GM18951 (cell line): ENCODE data around the gene IMP4.

ENCODE experiments used
- POLR2A ChIP-seq: IDR thresholded peaks from 4 replicates; pipeline ENCODE4 v1.6.1; 2011; ENCODE audit warnings: mild to moderate bottlenecking; ENCODE audit not compliant: insufficient read length, insufficient read depth; ENCODE audit errors: extremely low read depth
- in situ Hi-C: fragments of 300-500 bp; cut with MboI; formaldehyde crosslinking; loops from one replicate; pipeline ENCODE4 v1.12.0; 2022; ENCODE audit warnings: low sequenced_read_pairs, mixed read lengths, inconsistent platforms; ENCODE audit not compliant: unreplicated experiment

Gene IMP4

DNA sequence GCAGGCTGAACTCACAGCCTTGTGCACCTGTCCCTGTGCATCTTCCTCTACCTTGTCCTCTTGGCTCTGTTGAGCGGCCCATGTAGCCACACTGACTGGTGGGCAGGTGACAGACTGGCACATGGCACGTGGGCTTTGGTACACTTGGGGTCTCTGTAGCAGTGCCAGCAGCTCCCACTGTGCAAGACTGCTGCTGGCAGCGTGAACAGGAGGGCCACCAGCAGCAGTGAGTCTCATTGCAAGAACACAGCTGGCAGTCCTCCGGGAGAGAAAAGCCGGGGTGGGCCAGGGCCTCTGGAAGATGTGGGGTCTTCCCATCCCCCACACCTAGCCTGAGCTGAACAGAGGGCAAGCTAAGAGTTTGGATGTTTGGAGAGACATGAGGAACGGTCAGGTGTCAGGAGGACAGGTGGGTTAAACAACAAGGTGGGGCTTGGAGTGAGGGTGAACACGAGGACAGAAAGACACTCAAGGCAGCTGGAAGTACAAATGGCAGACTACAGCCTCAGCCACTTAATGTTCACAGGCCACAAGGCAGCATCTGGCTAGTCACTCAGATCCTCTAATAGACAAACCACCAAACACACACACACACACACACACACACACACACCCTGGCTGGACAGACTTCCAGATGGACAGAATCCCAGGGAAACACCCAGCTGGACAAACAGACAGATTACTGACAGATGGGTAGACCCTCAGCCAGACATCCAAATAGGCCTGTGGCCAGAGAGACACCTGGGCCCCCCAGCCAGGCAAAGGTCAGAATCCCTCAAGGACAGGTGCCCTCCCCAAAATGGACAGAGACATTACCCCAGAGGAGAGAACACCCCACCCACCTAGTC lies 10.8 kb downstream of the IMP4 start:
- in situ Hi-C loops, result no loop called here
- TF ChIP-seq POLR2A, result no peak

DNA sequence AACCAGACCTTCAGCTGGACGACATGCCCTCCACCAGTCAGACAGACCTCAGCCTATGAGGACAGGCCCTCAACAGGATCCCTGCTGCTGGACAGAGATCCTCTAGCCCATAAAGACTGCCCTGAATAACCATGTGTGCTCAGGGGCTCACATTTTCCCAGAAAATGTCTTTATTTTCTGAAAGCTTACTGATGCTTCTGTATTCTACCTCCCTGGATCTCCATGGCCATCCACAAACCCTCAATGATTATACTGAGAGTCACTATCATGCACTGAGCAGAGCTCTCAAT lies 11.4 kb downstream of the IMP4 start:
- in situ Hi-C loops, result no loop called here
- TF ChIP-seq POLR2A, result no peak

DNA sequence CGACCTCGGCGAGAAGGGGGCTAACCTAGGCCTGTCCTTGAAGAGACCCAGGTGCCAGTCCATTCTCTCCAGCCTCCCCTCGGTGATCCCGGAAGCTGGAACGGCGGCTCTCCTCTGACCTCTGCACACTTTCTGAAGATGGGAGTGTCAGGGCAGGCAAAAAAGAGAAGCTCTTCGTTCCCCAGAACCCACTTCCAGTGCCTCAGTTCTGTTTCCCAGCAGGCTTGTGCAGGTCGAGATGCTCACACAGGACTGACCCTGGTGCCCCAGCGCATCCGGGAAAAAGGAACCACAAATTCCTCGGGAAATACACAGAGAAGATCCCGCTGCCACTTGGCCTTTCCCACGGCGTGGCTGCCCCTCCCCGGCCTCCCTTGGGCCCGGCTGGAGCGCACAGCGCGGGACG lies 12.5 kb downstream of the IMP4 start:
- no peak for TF ChIP-seq POLR2A
- in situ Hi-C loops, result no loop called here

DNA sequence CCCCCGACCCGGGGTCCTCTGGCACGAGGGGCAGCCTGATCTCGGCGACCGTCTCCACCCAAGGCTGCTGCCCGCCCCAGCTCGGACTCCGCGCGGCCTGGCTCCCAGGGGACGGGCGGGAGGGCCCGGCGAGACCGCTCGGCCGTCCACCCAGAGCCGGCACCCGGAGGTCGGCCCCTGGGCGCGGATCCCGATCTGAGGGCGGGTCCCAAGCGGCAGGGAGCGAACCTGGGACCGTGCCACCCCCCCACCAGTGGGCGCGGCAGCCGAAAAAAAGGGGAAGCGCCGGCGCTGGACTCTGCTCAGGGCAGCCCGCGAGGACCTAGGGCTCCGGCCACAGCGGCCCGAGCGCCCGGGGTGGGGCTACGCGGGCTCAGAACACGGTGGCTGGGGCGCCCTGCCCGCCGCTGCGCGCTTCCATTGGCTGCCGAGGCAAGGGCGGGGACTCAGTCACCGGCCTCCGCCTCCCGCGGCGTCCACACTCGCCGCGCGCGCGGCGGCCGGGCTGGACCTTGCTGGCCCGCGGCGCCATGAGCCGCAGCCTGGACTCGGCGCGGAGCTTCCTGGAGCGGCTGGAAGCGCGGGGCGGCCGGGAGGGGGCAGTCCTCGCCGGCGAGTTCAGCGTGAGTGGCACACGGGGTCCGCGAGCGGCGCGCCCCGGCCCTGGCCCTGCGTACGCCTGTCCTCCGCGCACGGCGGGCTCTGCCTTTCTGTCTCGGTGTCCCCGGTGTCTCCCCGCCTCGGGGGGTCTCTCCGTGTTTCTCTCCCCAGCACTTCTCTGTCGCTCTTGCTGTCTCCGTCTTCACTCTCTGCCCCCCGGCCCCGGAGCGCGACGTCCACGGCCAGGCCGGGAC lies 13.1 kb downstream of the IMP4 start, which contains the start of gene PTPN18:
Gene PTPN18 (plus strand): TSS at position 479 of the 854 bp plus-strand sequence. CDS start 52 bp downstream, at position 531.
- peak; percentile 65 for TF ChIP-seq POLR2A
- in situ Hi-C loops, result no loop called here

DNA sequence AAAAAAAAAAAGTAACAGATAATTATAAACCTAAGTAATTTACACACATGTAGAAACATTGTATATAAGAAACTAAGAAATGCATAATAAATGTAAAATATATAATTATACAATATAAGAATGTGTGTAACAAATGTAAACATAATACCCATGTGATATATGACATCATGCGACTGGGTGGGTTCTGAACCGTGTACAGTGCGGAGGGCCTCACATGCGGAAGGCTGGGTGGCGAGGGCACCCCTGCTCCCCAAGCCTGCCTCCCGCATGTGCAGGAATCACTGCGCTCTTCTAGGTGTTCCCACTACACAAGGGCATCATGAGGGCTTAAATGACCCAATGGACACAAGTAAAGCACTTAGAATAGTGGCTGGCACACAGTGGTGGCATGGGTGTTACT lies 15.2 kb downstream of the IMP4 start:
- TF ChIP-seq POLR2A, result no peak
- in situ Hi-C loops, result no loop called here

DNA sequence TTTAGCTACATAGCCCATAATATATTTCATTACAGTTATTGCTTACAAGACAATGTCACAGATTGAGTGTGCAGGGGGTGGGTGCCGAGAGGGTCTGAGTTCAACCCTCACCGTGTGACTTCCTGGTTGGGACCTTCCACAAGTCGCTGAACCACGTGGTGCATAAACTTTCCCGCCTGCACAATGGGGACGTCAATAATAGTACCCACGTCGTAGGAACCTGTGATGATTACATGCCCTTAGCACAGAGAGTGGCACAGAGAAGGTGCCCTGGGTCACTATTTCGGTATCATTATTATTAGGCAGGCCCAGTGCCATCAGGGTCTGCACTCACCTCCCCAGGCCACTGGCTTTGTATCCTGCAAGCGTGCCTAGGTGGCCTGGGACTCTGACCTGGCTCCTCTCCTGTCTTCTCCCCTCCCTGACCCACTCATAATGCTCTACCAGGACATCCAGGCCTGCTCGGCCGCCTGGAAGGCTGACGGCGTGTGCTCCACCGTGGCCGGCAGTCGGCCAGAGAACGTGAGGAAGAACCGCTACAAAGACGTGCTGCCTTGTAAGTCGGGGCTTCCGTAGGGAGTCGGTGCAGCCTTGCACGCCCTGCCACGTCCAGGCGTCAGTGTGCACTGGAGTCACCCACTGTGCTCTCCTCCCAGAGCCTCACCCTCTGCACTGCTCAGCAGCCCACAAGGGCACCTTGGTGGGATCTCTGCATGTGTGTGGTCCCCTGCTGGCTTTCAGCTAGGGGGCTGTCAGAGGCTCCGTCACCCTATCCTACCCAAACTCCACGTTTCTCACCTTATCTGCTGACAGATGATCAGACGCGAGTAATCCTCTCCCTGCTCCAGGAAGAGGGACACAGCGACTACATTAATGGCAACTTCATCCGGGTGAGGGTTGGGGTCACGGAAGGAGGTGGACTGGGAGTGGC lies 16.0 kb downstream of the IMP4 start:
- in situ Hi-C loops, result no loop called here
- TF ChIP-seq POLR2A, result no peak

DNA sequence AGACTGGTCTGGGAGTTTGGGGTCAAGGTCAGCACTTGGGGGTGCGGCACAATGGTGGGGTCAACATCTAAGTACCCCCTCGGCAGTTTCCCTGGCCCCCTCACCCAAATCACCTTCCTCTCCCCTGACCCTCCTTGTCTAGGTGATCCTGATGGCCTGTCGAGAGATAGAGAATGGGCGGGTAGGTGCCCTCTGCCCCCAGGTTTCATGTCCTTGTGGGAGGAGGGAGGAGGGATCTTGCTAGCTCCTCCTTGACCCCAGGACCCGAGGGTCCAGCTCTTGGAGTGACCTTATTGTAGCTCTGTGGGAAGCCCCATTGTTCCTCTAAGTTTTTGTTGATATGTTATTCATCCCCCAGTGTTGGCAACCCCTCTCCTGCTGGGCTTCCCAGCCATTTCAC lies 16.8 kb downstream of the IMP4 start:
- in situ Hi-C loops, result no loop called here
- TF ChIP-seq POLR2A, result no peak

DNA sequence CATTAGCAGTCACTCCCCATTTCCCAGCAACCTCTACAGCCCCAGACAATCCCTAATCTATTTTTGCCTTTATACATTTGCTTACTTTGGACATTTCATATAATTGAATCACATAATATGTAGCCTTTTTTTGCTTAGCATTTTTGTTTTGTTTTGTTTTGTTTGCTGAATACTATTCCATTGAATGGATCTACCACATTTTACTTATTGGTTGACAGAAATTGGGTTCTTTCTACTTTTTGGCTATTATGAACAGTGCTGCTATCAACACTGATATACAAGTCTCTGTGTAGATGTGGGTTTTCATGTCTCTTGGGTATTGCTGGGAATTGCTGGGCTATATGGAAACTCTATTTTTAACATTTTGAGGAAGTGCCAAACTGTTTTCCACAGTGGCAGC lies 20.8 kb downstream of the IMP4 start:
- TF ChIP-seq POLR2A, result no peak
- in situ Hi-C loops, result no loop called here

DNA sequence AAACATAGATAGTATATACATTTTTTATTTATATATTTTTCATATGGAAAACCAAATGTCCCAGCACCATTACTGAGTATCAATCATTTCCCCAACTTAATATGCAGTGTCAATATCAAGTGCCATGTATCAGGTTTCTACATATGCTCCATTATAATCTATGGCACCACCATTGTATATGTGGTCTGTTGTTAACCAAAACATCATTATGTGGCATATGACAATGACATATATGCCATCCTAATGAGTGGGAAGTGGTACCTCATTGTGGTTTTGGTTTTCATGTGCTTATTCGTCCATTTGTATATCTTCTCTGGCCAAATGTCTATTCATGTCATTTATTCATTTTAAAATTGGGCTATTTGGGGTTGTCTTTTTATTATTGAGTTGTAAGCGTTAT lies 22.4 kb downstream of the IMP4 start:
- TF ChIP-seq POLR2A, result no peak
- in situ Hi-C loops, result no loop called here

DNA sequence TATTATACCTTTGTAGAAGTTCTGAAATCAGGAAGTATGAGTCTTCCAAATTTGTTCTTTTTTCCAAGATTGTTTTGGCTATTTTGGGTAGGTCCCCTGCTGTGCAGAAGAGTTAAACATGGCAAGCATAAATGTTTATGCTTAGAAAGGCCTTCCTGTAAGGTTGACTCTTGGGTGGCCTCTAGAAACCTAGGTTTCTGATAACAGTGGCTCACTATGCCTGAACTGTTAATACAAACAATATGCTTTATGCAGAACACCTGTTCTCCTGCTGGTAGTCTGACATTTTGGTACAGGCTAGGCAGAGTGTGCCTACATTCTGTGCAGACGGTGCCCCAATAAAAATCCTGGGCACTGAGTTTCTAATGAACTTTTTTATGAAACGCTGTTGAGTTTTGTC lies 23.3 kb downstream of the IMP4 start:
- in situ Hi-C loops, result no loop called here
- TF ChIP-seq POLR2A, result no peak

DNA sequence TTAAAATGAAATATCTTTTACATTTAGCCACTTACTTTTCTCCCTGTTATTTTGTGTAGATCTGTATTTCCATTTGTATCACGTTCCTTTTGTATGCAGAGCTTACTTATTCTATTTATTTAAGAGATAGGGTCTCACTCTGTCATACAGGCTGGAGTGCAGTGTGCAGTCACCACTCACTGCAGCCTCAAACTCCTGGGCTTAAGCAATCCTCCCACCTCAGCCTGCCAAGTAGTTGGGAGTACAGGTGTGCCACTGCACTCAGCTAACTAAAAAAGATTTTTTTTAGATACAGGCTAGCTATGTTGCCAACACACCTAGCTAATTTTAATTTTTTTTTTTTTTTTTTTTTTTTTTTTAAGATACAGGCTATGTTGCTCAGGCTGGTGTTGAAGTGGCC lies 24.0 kb downstream of the IMP4 start:
- in situ Hi-C loops, result no loop called here
- TF ChIP-seq POLR2A, result no peak

DNA sequence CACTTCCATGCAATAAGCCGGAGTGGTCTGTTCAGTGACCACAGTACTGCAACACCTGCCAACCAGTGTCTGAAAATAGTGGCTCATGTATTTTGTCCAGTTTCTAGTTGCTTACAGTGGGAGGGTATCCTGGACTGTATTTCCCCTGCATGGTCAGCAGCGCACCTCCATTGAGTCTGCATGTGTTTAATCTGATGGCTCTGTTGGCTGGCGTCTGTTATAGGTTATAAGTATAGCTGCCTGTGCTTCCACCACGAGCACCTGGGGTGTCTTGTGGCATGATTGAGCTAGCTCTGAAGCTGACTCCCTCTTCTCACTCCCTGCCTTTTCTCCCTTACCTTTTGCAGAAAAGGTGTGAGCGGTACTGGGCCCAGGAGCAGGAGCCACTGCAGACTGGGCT lies 26.1 kb downstream of the IMP4 start:
- TF ChIP-seq POLR2A, result no peak
- in situ Hi-C loops, result no loop called here
